ENCODE results near the gene TMBIM6. TPM values are rescaled to one million over a fixed set of nuclear protein-coding genes. Genes with fewer than 3 reads are reported as not detected.

TMBIM6 gene
- polyA plus RNA-seq (2011; rRNA removed), result 771 and 1,002 TPM in 2 replicates
- 210 and 250 TPM in 2 replicates for polyA minus RNA-seq (2011; rRNA and poly(A)+ RNA removed)

GRCh38 chr12:49740930-49741881 lies at the start of gene TMBIM6:
Gene TMBIM6, plus strand, starts transcription at chr12:49741557. Its CDS starts 10,937 bp downstream, at chr12:49752494.
- Histone ChIP-seq H3K4me3 (ENCODE audit: low read depth, low read length) (peak within 1 kb of the TSS; percentile 76), H3K36me3 (ENCODE audit: control insufficient read depth, insufficient read depth, low read length) (no peaks in the 10 kb centered on the region), H3K27me3 (ENCODE audit: control insufficient read depth, insufficient read depth, low read length) (no peaks in the 10 kb centered on the region)
- peak; percentile 96 for TF ChIP-seq CTCF (IDR thresholded peaks at IDR 0.05; ENCODE audit: insufficient read depth, low read depth, low read length)
- DNase-seq (ENCODE audit: low read depth), result peak; percentile 100
- ChIA-PET CTCF (interaction anchor here (0.6 to 2.0 kb wide), 40 partner anchors 9 to 1108 kb away, joined by 3 to 14 read pairs (median 4); no protein-coding TSS in a partner anchor), POLR2A (interaction anchor here (0.6 to 1.0 kb wide), 8 partner anchors 24 to 281 kb away, joined by 3 to 22 read pairs (median 5); partner anchors contain the start of gene NCKAP5L)

- no peak for DNase-seq (ENCODE audit: low read depth)
- Histone ChIP-seq H3K4me3 (ENCODE audit: low read depth, low read length) (no peak overlapping the region), H3K27me3 (ENCODE audit: control insufficient read depth, insufficient read depth, low read length) (no peaks in the 10 kb centered on the region), H3K36me3 (ENCODE audit: control insufficient read depth, insufficient read depth, low read length) (no peaks in the 10 kb centered on the region)
- ChIA-PET POLR2A (interaction anchor here (0.6 kb wide), 1 partner anchor 426 kb away, joined by 4 read pairs; no protein-coding TSS in a partner anchor), CTCF (interaction anchor here (3.3 kb wide), 1 partner anchor 19 kb away, joined by 10 read pairs; no protein-coding TSS in a partner anchor)
- no peak for TF ChIP-seq CTCF (IDR thresholded peaks at IDR 0.05; ENCODE audit: insufficient read depth, low read depth, low read length)
Observed at GRCh38 chr12:49692851-49693250, 48.5 kb upstream of the TMBIM6 start.

- no peak for TF ChIP-seq CTCF (IDR thresholded peaks at IDR 0.05; ENCODE audit: insufficient read depth, low read depth, low read length)
- Histone ChIP-seq H3K36me3 (ENCODE audit: control insufficient read depth, insufficient read depth, low read length) (no peaks in the 10 kb centered on the region), H3K27me3 (ENCODE audit: control insufficient read depth, insufficient read depth, low read length) (no peaks in the 10 kb centered on the region), H3K4me3 (ENCODE audit: low read depth, low read length) (no peak overlapping the region)
- ChIA-PET POLR2A (interaction anchor here (0.7 kb wide), 1 partner anchor 9 kb away, joined by 4 read pairs; no protein-coding TSS in a partner anchor), CTCF (interaction anchor here (3.3 kb wide), 1 partner anchor 20 kb away, joined by 10 read pairs; no protein-coding TSS in a partner anchor)
- DNase-seq (ENCODE audit: low read depth), result no peak
Observed at GRCh38 chr12:49693931-49694444, 47.4 kb upstream of the TMBIM6 start.

- no peak overlapping the region for H3K4me3 ChIP-seq (ENCODE audit: low read depth, low read length)
- CTCF ChIA-PET, result interaction anchor here (0.6 to 3.8 kb wide), 2 partner anchors 10 to 23 kb away, joined by 3 to 16 read pairs; no protein-coding TSS in a partner anchor
- H3K36me3 ChIP-seq (ENCODE audit: control insufficient read depth, insufficient read depth, low read length), result no peaks in the 10 kb centered on the region
- no peak for DNase-seq (ENCODE audit: low read depth)
- TF ChIP-seq CTCF (IDR thresholded peaks at IDR 0.05; ENCODE audit: insufficient read depth, low read depth, low read length), result no peak
- POLR2A ChIA-PET, result no interaction called here
- H3K27me3 ChIP-seq (ENCODE audit: control insufficient read depth, insufficient read depth, low read length), result no peaks in the 10 kb centered on the region
Observed at GRCh38 chr12:49696723-49697122, 44.6 kb upstream of the TMBIM6 start.

GRCh38 chr12:49697808-49698207 lies 43.5 kb upstream of the TMBIM6 start:
- Histone ChIP-seq H3K4me3 (ENCODE audit: low read depth, low read length) (no peak overlapping the region), H3K27me3 (ENCODE audit: control insufficient read depth, insufficient read depth, low read length) (no peaks in the 10 kb centered on the region), H3K36me3 (ENCODE audit: control insufficient read depth, insufficient read depth, low read length) (no peaks in the 10 kb centered on the region)
- TF ChIP-seq CTCF (IDR thresholded peaks at IDR 0.05; ENCODE audit: insufficient read depth, low read depth, low read length), result no peak
- POLR2A ChIA-PET, result no interaction called here
- CTCF ChIA-PET, result interaction anchor here (0.7 to 3.8 kb wide), 3 partner anchors 9 to 53 kb away, joined by 3 to 16 read pairs (median 4); no protein-coding TSS in a partner anchor
- DNase-seq (ENCODE audit: low read depth), result no peak

Data from BJ (cell line).